GM23338 (cell line): ENCODE results near the gene COQ8B.

Experiments used
- CREB1 ChIP-seq: fragments of 250-450 bp; sonication (Bioruptor Pico); IDR thresholded peaks from 2 replicates; pipeline ENCODE4 v1.5.0; 2020; ENCODE audit warnings: low read depth, mild to moderate bottlenecking, moderate library complexity
- CTCF ChIP-seq, 2 experiments: fragments of 200-600 bp in 1 of 2; sonication (generic) in 1 of 2; conservative IDR thresholded peaks; 2 replicates each; pipeline versions ENCODE4 v1.5.1 to v1.6.1; 2016 to 2017; ENCODE audit warnings: antibody characterized with exemption in 2 of 2, low read depth in 2 of 2, mild to moderate bottlenecking in 2 of 2, moderate library complexity in 1 of 2
- EZH2 ChIP-seq: fragments of 200-600 bp; sonication (generic); IDR thresholded peaks from one replicate; pipeline ENCODE4 v1.8.0; 2017; ENCODE audit warnings: antibody characterized with exemption, mild to moderate bottlenecking, low read depth; ENCODE audit not compliant: unreplicated experiment
- EZH2phosphoT487 ChIP-seq: fragments of 200-600 bp; sonication (generic); IDR thresholded peaks from one replicate; pipeline ENCODE4 v1.8.1; 2018; ENCODE audit warnings: antibody characterized with exemption; ENCODE audit not compliant: unreplicated experiment
- JUNB ChIP-seq: IDR thresholded peaks from one replicate; pipeline ENCODE4 v1.6.1; 2016; ENCODE audit warnings: antibody characterized with exemption; ENCODE audit not compliant: unreplicated experiment
- NANOG ChIP-seq: IDR thresholded peaks from 2 replicates; pipeline ENCODE4 v1.6.1; 2016; ENCODE audit warnings: antibody characterized with exemption, borderline replicate concordance
- POLR2AphosphoS5 ChIP-seq: IDR thresholded peaks from 2 replicates; pipeline ENCODE4 v1.6.1; 2016; ENCODE audit warnings: antibody characterized with exemption, low read depth
- ZNF331 ChIP-seq: fragments of 250-450 bp; sonication (Bioruptor Pico); IDR thresholded peaks from 2 replicates; pipeline ENCODE4 v1.5.0; 2020; ENCODE audit warnings: low read depth, mild to moderate bottlenecking, moderate library complexity

- TF ChIP-seq CTCF (conservative IDR thresholded peaks at IDR 0.05; ENCODE audit: low read depth in 2 of 2) (no peak), EZH2 (no peak), CREB1 (CRISPR knock-in tag) (no peak), POLR2AphosphoS5 (no peak), ZNF331 (CRISPR knock-in tag) (no peak), NANOG (no peak), EZH2phosphoT487 (no peak), JUNB (no peak)
Observed at GRCh38 chr19:40688309-40688708, 28.4 kb downstream of the COQ8B start.
